Skin epidermis (tissue), 12 donors: ENCODE results near the gene PHAX.
"Not testable (repeated sequence)": the region's sequence is repeated elsewhere in the genome, so short reads cannot be mapped to it uniquely, and the experiment has no call there.

Experiments
- H3K27ac ChIP-seq, 21 experiments: fragments of 200-600 bp; sonication (generic) in 11 of 21; one replicate each; pipeline ENCODE4 v1.5.0; 2020; ENCODE audit warnings: mild to moderate bottlenecking in 3 of 21, inconsistent platforms in 2 of 21, moderate library complexity in 2 of 21
- H3K4me3 ChIP-seq, 7 experiments: fragments of 200-600 bp; sonication (generic) in 2 of 7; one replicate each; pipeline ENCODE4 v1.5.0; 2020; ENCODE audit warnings: inconsistent platforms in 2 of 7, mild to moderate bottlenecking in 2 of 7, moderate library complexity in 1 of 7

Gene PHAX

GRCh38 chr5:126649709-126650108, 49.0 kb downstream of the PHAX start:
- H3K27ac ChIP-seq, H3K4me3 ChIP-seq: not testable (repeated sequence)

DNA sequence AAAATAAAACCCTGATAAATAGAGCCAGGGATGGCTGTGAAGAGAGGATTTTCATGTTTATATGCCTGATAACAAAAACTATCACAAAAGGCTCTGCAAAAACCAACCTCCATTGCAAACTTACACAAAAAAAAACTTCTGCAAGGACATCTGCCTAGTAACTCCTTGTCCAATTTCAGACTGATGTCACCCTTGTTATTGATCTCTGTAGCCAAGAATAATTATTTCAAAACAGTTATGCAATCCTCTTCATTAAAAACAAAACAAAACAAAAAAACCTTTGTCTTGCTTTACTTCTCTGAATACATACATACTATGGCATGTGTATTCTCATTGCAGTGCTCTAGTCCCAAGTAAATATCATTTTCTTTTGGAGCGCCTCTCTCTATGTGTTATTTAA, 49.7 kb downstream of the PHAX start:
- Histone ChIP-seq H3K27ac (no peak overlapping the region), H3K4me3 (no peak overlapping the region)

- Histone ChIP-seq H3K4me3 (no peak overlapping the region), H3K27ac (no peak overlapping the region)
Measured at GRCh38 chr5:126651013-126651577, 50.3 kb downstream of the PHAX start.

DNA sequence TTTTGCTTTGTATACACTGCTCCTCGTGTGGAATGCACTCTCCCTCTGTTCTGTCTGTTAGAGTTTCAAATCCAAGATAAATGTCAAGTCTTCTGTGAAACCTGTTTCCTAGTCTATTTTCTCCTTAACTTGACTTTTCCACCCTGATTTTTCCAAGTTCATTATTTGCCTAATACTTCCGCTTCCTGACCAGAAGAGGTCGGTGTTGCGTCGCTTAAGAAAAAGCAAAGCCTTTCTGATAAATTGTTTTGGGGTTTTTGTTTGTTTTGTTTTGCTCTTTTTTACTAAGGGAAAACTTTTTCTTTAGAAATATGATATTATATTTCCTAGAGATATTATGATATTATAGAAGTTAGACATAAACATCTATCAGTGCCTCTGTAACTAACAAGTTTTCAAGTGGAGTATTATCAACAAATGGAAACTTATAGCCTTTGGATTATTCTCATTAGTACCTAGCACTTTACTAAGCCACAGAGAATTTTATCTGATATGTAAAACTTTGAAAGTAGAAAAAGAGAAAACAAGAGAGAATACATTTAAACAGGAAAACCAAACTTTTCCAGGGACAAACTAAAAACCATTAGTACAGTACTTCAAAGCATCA, 55.8 kb downstream of the PHAX start:
- no peak overlapping the region for H3K4me3 ChIP-seq
- H3K27ac ChIP-seq = no peak overlapping the region

GRCh38 chr5:126658561-126658960, 57.8 kb downstream of the PHAX start:
- no peak overlapping the region for H3K4me3 ChIP-seq

DNA sequence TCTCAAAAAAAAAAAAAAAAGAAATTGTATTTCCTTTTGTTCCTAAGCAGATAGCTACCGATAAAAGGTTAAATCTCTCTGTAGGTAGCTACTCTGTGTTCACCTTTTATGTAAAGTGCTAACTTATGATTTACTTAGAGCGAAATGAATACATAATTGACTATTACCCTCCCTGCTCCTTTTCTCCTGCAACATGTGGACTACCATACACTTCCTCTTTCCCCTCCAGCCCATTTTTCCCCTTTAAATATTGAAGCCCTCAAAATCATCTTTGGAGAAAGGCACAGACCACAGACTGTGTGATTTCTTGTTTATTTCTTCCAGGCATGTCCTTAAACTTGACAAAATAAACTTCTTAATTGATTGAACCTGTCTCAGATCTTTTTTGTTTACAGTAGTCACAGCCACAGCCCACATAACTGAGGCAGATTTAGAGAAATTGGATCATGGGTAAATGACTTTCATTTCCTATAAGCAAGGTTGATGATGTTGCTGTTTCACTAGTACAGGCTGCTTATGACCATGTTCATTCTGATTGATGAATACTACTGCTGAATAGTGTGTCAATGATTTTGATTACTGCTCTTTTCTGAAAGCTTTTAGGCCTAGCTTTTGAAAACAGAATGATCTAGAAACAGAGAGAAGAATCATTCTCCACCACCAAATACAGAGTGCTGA, 59.2 kb downstream of the PHAX start:
- H3K4me3 ChIP-seq = no peak overlapping the region
- H3K27ac ChIP-seq = no peak overlapping the region

More at GRCh38 chr5:126658561-126658960, 57.8 kb downstream of the PHAX start:
- H3K27ac ChIP-seq = no peak overlapping the region

DNA sequence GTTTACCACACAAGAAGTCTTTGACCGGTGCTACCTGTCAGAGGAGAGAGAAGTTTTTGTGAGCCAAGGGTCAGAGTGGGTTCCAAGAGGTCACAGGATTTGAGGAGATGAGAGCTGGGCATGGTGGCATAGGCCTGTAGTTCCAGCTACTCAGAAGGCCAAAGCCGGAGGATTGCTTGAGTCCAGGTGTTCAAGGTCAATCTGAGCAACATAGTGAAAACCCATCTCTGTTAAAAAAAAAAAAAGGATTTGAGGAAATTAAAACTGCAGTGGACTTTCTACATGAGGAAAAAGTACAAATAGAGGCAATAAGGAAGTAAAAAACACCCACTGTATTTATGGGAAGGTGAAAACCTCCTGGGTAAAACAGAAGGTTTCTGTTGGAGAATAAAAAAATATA, 63.8 kb downstream of the PHAX start:
- no peak overlapping the region for H3K4me3 ChIP-seq
- H3K27ac ChIP-seq = no peak overlapping the region

DNA sequence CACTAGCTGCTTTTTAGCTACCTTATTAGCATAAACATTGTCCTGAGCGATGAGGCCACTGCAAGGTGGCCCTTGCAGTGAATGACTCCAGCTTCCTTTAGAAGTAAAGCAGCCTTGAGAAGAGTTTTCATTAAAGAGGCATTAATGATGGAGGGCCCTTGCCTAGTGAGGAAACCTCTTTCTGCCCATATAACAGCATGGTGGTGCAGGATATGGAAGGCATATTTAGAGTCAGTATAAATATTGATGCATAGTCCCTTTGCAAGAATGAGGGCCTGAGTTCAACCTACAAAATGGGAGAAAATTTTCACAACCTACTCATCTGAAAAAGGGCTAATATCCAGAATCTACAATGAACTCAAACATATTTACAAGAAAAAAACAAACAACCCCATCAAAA, 69.4 kb downstream of the PHAX start:
- not testable (repeated sequence) for H3K4me3 ChIP-seq, H3K27ac ChIP-seq

- H3K4me3 ChIP-seq, H3K27ac ChIP-seq: not testable (repeated sequence)
Measured at GRCh38 chr5:126671681-126672080, 70.9 kb downstream of the PHAX start.

DNA sequence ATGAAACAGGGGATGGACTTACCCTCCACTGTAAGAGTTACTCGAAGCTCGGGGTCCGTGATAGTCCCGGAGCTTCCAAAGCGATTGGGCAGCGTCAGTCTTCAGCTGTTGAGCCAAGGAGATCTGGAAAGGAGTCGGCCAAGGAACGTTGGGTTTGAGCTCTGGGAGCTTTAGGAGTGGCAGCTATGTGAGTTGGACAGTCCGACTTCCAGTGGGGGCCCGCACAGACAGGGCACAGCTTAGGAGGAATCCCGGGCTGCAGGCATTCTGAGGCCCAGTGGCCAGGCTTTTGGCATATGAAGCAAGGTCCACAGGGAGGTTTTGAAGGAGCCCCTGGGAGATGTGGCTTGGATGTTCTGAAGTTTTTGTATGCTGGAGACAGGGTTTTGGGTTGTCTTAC, 72.7 kb downstream of the PHAX start:
- H3K27ac ChIP-seq = no peak overlapping the region
- no peak overlapping the region for H3K4me3 ChIP-seq

GRCh38 chr5:126674145-126674544, 73.4 kb downstream of the PHAX start:
- H3K27ac ChIP-seq = no peak overlapping the region
- H3K4me3 ChIP-seq = no peak overlapping the region

- Histone ChIP-seq H3K27ac (no peak overlapping the region), H3K4me3 (no peak overlapping the region)
Measured at GRCh38 chr5:126675338-126675737, 74.6 kb downstream of the PHAX start.

DNA sequence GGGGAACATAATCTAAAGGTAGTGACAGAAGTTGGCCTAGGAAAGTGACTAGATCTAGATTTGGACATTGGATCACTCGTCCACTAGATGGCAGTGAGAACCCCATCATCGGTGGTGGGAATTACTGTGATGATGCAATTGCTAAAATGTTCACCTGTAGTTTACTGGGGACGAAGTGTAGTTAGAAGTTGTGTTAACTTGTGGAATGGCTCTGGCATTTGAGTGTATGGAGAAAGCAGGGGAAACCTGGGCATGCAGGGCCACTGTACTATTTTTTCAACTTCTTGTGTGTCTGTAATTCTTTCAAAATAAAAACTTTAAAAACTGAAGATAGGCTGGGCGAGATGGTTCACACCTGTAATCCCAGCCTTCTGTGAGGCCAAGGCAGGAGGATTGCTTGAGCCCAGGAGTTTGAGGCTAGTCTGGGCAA, 75.5 kb downstream of the PHAX start:
- H3K4me3 ChIP-seq = no peak overlapping the region
- H3K27ac ChIP-seq = no peak overlapping the region
